ENCODE data around the gene DNAJC5G.
"Not testable (repeated sequence)": the region's sequence is repeated elsewhere in the genome, so short reads cannot be mapped to it uniquely, and the experiment has no call there.

The DNAJC5G gene

GRCh38 chr2:27313882-27314645, 38.8 kb downstream of the DNAJC5G start:
- no peak overlapping the region for H3K4me3 ChIP-seq (ENCODE audit: low read depth, low read length)
- no peak for TF ChIP-seq CTCF (IDR thresholded peaks at IDR 0.05; ENCODE audit: low read depth, low read length)
- no peaks in the 10 kb centered on the region for H3K27me3 ChIP-seq
- no peaks in the 10 kb centered on the region for H3K4me1 ChIP-seq
- no peaks in the 10 kb centered on the region for H3K9me3 ChIP-seq
- H3K36me3 ChIP-seq: no peaks in the 10 kb centered on the region
- no peak for DNase-seq

GRCh38 chr2:27314709-27315108, 39.5 kb downstream of the DNAJC5G start:
- no peak for TF ChIP-seq CTCF (IDR thresholded peaks at IDR 0.05; ENCODE audit: low read depth, low read length)
- Histone ChIP-seq H3K9me3 (no peaks in the 10 kb centered on the region), H3K27me3 (no peaks in the 10 kb centered on the region), H3K4me3 (ENCODE audit: low read depth, low read length) (no peak overlapping the region), H3K4me1 (no peaks in the 10 kb centered on the region), H3K36me3 (no peaks in the 10 kb centered on the region)
- DNase-seq: no peak

- no peaks in the 10 kb centered on the region for H3K4me1 ChIP-seq
- H3K4me3 ChIP-seq (ENCODE audit: low read depth, low read length): no peak overlapping the region
- no peak for TF ChIP-seq CTCF (IDR thresholded peaks at IDR 0.05; ENCODE audit: low read depth, low read length)
- no peaks in the 10 kb centered on the region for H3K27me3 ChIP-seq
- no peaks in the 10 kb centered on the region for H3K36me3 ChIP-seq
- H3K9me3 ChIP-seq: no peaks in the 10 kb centered on the region
- DNase-seq: no peak
Measured at GRCh38 chr2:27315122-27315521, 39.9 kb downstream of the DNAJC5G start.

GRCh38 chr2:27316655-27317412, 41.6 kb downstream of the DNAJC5G start:
- TF ChIP-seq CTCF (IDR thresholded peaks at IDR 0.05; ENCODE audit: low read depth, low read length): no peak
- peak; percentile 56 for DNase-seq

GRCh38 chr2:27319839-27320238, 44.6 kb downstream of the DNAJC5G start:
- not testable (repeated sequence) for H3K27me3 ChIP-seq; H3K4me3 ChIP-seq (ENCODE audit: low read depth, low read length); DNase-seq; H3K36me3 ChIP-seq; H3K9me3 ChIP-seq
- H3K4me1 ChIP-seq: peaks cover 11% of the 10 kb centered on the region

More at GRCh38 chr2:27316655-27317412, 41.6 kb downstream of the DNAJC5G start:
- H3K4me3 ChIP-seq (ENCODE audit: low read depth, low read length): no peak overlapping the region
- H3K27me3 ChIP-seq: no peaks in the 10 kb centered on the region
- H3K4me1 ChIP-seq: peaks cover 8% of the 10 kb centered on the region
- no peaks in the 10 kb centered on the region for H3K36me3 ChIP-seq
- no peaks in the 10 kb centered on the region for H3K9me3 ChIP-seq

- no peaks in the 10 kb centered on the region for H3K9me3 ChIP-seq
- DNase-seq: peak; percentile 78
- peak; percentile 52 for TF ChIP-seq CTCF (IDR thresholded peaks at IDR 0.05; ENCODE audit: low read depth, low read length)
- H3K27me3 ChIP-seq: no peaks in the 10 kb centered on the region
- H3K4me1 ChIP-seq: peaks cover 11% of the 10 kb centered on the region
- peak overlapping the region; percentile 21; the same call in 1 of the 2 replicates for H3K4me3 ChIP-seq (ENCODE audit: low read depth, low read length)
- H3K36me3 ChIP-seq: peaks cover 6% of the 10 kb centered on the region
Measured at GRCh38 chr2:27320958-27321543, 45.8 kb downstream of the DNAJC5G start.
